Measurements from ENCODE around the gene TNFAIP8L3. TPM values are rescaled to one million over a fixed set of nuclear protein-coding genes. Genes with fewer than 3 reads are reported as not detected.

The TNFAIP8L3 gene
- total RNA-seq, 2 donors from 2014 or later: 0.87 to 3.5 TPM

GRCh38 chr15:51023499-51023898, 71.2 kb downstream of the TNFAIP8L3 start:
- no peaks in the 10 kb centered on the region for H3K9me3 ChIP-seq
- no peak overlapping the region for H3K27ac ChIP-seq
- H3K27me3 ChIP-seq (replicated peaks; ENCODE audit: insufficient read depth): no peaks in the 10 kb centered on the region
- H3K36me3 ChIP-seq: no peaks in the 10 kb centered on the region
- 95% methylated on average over 1 of the region's 1 CpG for WGBS
- no peak overlapping the region for H3K4me3 ChIP-seq
- TF ChIP-seq POLR2A (IDR thresholded peaks at IDR 0.05) (no peak), POLR2AphosphoS5 (IDR thresholded peaks at IDR 0.05) (no peak), CTCF (IDR thresholded peaks at IDR 0.05) (no peak)
- DNase-seq (ENCODE audit: low spot score): no peak
- H3K4me1 ChIP-seq (replicated peaks): no peaks in the 10 kb centered on the region
- intact Hi-C loops (cut with DNase I): no loop called here

- TF ChIP-seq POLR2A (IDR thresholded peaks at IDR 0.05) (no peak), CTCF (IDR thresholded peaks at IDR 0.05) (no peak), POLR2AphosphoS5 (IDR thresholded peaks at IDR 0.05) (no peak)
- no peaks in the 10 kb centered on the region for H3K4me1 ChIP-seq (replicated peaks)
- no peaks in the 10 kb centered on the region for H3K36me3 ChIP-seq
- H3K27me3 ChIP-seq (replicated peaks; ENCODE audit: insufficient read depth): no peaks in the 10 kb centered on the region
- H3K9me3 ChIP-seq: no peaks in the 10 kb centered on the region
- no peak overlapping the region for H3K4me3 ChIP-seq
- no peak for DNase-seq (ENCODE audit: low spot score)
- no peak overlapping the region for H3K27ac ChIP-seq
- intact Hi-C loops (cut with DNase I): no loop called here
Measured at GRCh38 chr15:51022206-51022605, 72.5 kb downstream of the TNFAIP8L3 start.

GRCh38 chr15:51016615-51017014, 78.1 kb downstream of the TNFAIP8L3 start:
- no peak overlapping the region for H3K4me3 ChIP-seq
- TF ChIP-seq CTCF (IDR thresholded peaks at IDR 0.05) (no peak), POLR2A (IDR thresholded peaks at IDR 0.05) (no peak), POLR2AphosphoS5 (IDR thresholded peaks at IDR 0.05) (no peak)
- intact Hi-C loops (cut with DNase I): no loop called here
- no peak overlapping the region for H3K27ac ChIP-seq
- H3K9me3 ChIP-seq: no peaks in the 10 kb centered on the region
- H3K4me1 ChIP-seq (replicated peaks): no peaks in the 10 kb centered on the region
- no peaks in the 10 kb centered on the region for H3K27me3 ChIP-seq (replicated peaks; ENCODE audit: insufficient read depth)
- 73% methylated on average over 1 of the region's 1 CpG for WGBS
- no peak for DNase-seq (ENCODE audit: low spot score)
- no peaks in the 10 kb centered on the region for H3K36me3 ChIP-seq

GRCh38 chr15:51011212-51011611, 83.5 kb downstream of the TNFAIP8L3 start:
- Histone ChIP-seq H3K27ac (no peak overlapping the region), H3K4me1 (replicated peaks) (no peaks in the 10 kb centered on the region), H3K36me3 (no peaks in the 10 kb centered on the region), H3K4me3 (no peak overlapping the region), H3K27me3 (replicated peaks; ENCODE audit: insufficient read depth) (no peaks in the 10 kb centered on the region), H3K9me3 (no peaks in the 10 kb centered on the region)
- TF ChIP-seq POLR2A (IDR thresholded peaks at IDR 0.05) (no peak), POLR2AphosphoS5 (IDR thresholded peaks at IDR 0.05) (no peak), CTCF (IDR thresholded peaks at IDR 0.05) (no peak)
- 56% methylated on average over 1 of the region's 1 CpG for WGBS
- intact Hi-C loops (cut with DNase I): no loop called here
- DNase-seq (ENCODE audit: low spot score): no peak

GRCh38 chr15:51007131-51007666, 87.5 kb downstream of the TNFAIP8L3 start:
- H3K27me3 ChIP-seq (replicated peaks; ENCODE audit: insufficient read depth): no peaks in the 10 kb centered on the region
- no peaks in the 10 kb centered on the region for H3K4me1 ChIP-seq (replicated peaks)
- intact Hi-C loops (cut with DNase I): no loop called here
- no peaks in the 10 kb centered on the region for H3K36me3 ChIP-seq
- whole genome bisulfite sequencing: 79% methylated on average over 4 of the region's 4 CpGs
- no peak overlapping the region for H3K27ac ChIP-seq
- H3K9me3 ChIP-seq: no peaks in the 10 kb centered on the region
- DNase-seq (ENCODE audit: low spot score): no peak
- TF ChIP-seq POLR2A (IDR thresholded peaks at IDR 0.05) (no peak), POLR2AphosphoS5 (IDR thresholded peaks at IDR 0.05) (no peak), CTCF (IDR thresholded peaks at IDR 0.05) (no peak)
- H3K4me3 ChIP-seq: no peak overlapping the region
